Choroid plexus epithelial cell (primary cell): Measurements from ENCODE around the gene NTM.
A peak's percentile ranks its signal among the peaks of the same experiment; 100 is the strongest.

Experiments used
- DNase-seq: peaks from one replicate; pipeline ENCODE4 v3.0.0-alpha.2; 2010; ENCODE audit warnings: low read depth
- H3K4me3 ChIP-seq: 2 replicates; pipeline ENCODE4 v1.5.1; 2011; ENCODE audit warnings: low read depth, mild to moderate bottlenecking, control low read depth, low read length, moderate library complexity
- TF ChIP-seq, protein P1 (sequence below): conservative IDR thresholded peaks from 2 replicates; pipeline ENCODE4 v1.5.1; 2011; ENCODE audit warnings: low read depth, mild to moderate bottlenecking, control low read depth, inconsistent platforms, low read length, moderate library complexity

NTM gene

DNA sequence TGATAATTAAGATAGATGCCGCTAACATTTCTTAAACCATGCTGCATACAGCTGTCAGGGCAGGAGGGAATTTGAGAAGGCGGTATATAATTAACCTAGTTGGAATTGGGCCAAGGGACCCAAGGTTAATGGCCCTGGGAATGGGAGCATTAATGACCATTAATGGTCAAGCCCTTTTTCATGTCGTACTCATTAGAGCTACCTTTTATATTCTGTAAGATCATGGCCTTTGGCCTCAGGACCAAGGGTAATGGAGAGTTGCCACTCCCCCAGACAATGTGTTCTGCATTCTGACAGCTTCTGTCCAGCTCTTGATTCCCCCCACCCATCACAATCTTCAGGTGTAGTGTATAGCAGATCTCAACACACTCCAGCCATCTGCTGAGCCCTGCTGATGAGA, 111.6 kb downstream of the NTM start:
- no peak for DNase-seq
- TF ChIP-seq, protein P1, sequence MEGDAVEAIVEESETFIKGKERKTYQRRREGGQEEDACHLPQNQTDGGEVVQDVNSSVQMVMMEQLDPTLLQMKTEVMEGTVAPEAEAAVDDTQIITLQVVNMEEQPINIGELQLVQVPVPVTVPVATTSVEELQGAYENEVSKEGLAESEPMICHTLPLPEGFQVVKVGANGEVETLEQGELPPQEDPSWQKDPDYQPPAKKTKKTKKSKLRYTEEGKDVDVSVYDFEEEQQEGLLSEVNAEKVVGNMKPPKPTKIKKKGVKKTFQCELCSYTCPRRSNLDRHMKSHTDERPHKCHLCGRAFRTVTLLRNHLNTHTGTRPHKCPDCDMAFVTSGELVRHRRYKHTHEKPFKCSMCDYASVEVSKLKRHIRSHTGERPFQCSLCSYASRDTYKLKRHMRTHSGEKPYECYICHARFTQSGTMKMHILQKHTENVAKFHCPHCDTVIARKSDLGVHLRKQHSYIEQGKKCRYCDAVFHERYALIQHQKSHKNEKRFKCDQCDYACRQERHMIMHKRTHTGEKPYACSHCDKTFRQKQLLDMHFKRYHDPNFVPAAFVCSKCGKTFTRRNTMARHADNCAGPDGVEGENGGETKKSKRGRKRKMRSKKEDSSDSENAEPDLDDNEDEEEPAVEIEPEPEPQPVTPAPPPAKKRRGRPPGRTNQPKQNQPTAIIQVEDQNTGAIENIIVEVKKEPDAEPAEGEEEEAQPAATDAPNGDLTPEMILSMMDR: no peak
- H3K4me3 ChIP-seq: no peak overlapping the region

DNA sequence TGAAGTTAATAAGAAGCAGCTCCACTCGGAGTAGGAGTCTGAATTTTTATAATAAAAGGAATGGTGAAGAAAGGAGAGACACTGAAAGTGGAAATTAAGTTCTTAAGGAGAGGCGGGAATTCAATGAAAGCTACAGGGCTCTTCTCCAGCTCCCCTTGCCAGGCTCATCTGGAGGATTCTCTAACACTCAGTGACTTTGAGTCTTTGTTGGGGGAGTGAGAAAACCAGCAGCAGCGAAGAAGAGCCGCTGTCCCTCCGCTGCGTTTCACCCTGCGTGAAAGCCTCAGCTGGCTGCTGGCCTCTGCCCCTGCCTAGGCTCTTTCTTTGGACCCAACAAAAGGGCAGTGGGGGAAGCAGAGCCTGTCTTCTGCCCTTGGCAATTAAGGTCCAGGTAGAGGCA, 113.0 kb downstream of the NTM start:
- H3K4me3 ChIP-seq: no peak overlapping the region
- TF ChIP-seq, protein P1: no peak
- no peak for DNase-seq

DNA sequence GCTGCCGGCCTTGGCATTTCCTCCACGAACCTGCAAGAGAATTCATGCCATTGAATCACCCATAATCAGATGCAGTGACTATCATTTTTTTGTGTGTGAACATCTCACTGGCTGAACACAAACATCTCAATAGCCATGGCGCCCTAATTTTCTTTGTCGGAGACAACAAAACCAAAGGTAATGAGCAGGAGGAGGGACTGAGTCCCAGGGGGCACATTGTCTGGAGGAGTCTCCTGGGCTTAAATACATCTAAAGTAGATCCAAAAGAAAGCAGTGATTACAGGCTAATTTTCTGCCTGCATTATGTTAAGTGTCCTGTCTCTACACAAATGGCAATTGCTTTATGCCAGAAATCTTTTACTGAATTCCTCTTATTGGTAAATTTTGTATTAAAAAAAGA, 113.5 kb downstream of the NTM start:
- DNase-seq: no peak
- TF ChIP-seq, protein P1: no peak

DNA sequence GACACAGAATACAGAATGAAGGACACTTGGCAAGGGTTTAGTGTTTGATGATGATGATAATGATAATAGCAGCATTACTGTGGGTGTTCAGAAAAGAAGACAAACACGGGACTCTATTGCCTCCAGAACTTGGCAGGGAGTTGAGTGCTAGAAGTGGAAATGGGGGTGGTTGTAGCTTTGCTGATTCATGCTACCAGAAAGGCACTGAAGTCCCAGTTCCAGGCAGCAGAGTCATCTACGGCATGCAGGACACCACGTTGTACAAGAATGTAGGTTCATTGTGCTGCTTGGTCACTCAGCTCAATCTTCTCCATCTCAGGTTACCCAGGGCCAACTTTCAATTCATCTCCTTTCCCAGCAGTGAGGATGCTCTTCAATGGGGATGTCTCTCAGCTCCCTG, 115.7 kb downstream of the NTM start:
- DNase-seq: no peak
- TF ChIP-seq, protein P1: no peak
- no peak overlapping the region for H3K4me3 ChIP-seq

More for the DNA sequence above, 113.5 kb downstream of the NTM start:
- no peak overlapping the region for H3K4me3 ChIP-seq

DNA sequence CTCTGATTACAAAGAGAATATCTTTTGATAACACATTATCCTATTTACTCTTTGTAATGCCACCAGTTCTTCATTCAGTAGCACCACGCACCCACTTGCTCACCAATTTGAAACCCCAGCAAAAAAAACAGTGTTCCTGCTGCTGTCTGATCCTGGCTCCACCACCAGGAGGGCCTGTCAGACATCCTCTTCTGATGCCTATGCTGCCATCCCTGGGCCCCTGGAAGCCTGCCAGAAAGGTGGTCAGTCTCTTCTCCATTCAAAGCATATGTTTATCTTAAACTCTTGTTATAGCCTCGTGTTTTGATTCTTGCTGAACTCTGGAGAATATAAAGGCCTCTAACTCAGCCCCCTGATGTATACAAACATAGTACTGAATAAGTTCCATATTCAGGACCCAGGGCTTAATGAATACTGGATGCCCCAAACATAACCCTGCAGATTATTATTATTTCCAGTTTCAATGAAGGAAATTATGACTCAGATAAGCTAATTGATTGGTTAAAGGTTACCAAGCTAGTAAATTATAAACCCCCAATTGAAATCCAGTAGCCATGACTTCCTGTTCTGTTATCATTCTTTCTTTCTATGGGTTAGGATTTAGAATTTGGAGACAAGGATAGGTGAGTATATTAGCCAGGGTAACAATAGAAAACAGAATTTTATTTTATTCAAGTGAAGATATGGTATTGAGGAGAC, 116.7 kb downstream of the NTM start:
- no peak for DNase-seq
- H3K4me3 ChIP-seq: no peak overlapping the region
- TF ChIP-seq, protein P1: no peak

DNA sequence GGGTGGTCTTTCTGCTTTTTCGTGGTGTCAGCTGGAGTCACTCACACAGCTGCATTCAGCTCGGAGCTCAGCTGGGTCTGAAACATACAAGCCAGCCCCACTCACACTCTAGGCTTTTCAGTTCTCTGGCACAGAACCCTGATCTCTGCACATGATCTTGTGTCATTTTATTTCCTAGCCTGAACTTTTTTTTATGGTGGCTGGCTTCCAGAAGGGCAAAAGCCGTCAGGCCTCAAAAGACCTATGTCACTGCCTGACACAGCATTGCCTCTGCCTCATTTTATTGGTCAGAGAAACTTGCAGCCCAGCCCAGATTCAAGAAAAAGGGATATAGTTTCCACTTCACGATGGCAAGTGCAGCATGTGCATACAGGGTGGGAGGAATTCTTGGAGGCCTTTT, 117.8 kb downstream of the NTM start:
- TF ChIP-seq, protein P1: no peak

DNA sequence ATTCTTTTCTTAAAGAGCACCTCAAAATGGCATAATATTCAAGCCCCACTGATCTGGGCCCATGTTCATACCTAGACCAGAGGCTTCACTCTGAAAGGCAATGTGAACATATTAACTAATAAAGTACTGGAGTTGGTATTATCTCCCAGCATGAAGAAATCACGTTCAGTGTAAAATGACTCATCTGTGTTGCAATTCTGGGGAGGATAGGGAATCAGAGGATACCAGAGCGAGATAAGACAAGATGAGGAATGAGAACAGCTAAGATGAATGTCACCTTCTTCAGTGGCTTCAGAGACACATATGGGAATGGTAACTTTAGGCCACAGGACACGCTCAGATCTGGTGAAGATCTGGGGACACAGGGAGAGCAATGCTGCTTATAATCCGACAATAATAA, 121.1 kb downstream of the NTM start:
- DNase-seq: peak; percentile 33
- H3K4me3 ChIP-seq: no peak overlapping the region
- TF ChIP-seq, protein P1: no peak

More for the DNA sequence above, 117.8 kb downstream of the NTM start:
- no peak overlapping the region for H3K4me3 ChIP-seq
- no peak for DNase-seq
